Measurements from ENCODE around the gene MRPL17.
"Not testable (repeated sequence)": the region's sequence is repeated elsewhere in the genome, so short reads cannot be mapped to it uniquely, and the experiment has no call there.

The MRPL17 gene

GRCh38 chr11:6705905-6706535 lies 22.9 kb upstream of the MRPL17 start:
- Histone ChIP-seq H3K9me3 (ENCODE audit: insufficient read depth, low read length) (no peaks in the 10 kb centered on the region), H3K27ac (ENCODE audit: low read length) (no peak overlapping the region), H4K20me1 (ENCODE audit: insufficient read depth, low read length) (no peaks in the 10 kb centered on the region), H3K27me3 (ENCODE audit: low read depth, low read length) (no peaks in the 10 kb centered on the region), H3K9ac (ENCODE audit: low read length) (no peak overlapping the region), H3K4me2 (ENCODE audit: low read length) (peak overlapping the region; percentile 50), H3K36me3 (replicated peaks; ENCODE audit: low read depth, low read length) (no peaks in the 10 kb centered on the region), H3K4me1 (ENCODE audit: low read length) (peaks cover 12% of the 10 kb centered on the region), H3K4me3 (ENCODE audit: low read length) (no peak overlapping the region), H2AFZ (ENCODE audit: low read depth, low read length) (peak overlapping the region; percentile 48; the same call in 1 of the 2 replicates), H3K79me2 (ENCODE audit: low read length) (no peaks in the 10 kb centered on the region)
- TF ChIP-seq EZH2phosphoT487 (IDR thresholded peaks at IDR 0.05; ENCODE audit: low read depth), result no peak
- peak; percentile 82 for TF ChIP-seq CTCF (IDR thresholded peaks at IDR 0.05; ENCODE audit: low read depth, low read length)

- Histone ChIP-seq H3K9ac (ENCODE audit: low read length) (no peak overlapping the region), H2AFZ (ENCODE audit: low read depth, low read length) (no peak overlapping the region), H3K36me3 (replicated peaks; ENCODE audit: low read depth, low read length) (no peaks in the 10 kb centered on the region), H3K4me2 (ENCODE audit: low read length) (no peak overlapping the region), H3K27ac (ENCODE audit: low read length) (no peak overlapping the region), H3K79me2 (ENCODE audit: low read length) (no peaks in the 10 kb centered on the region), H3K4me3 (ENCODE audit: low read length) (no peak overlapping the region), H3K9me3 (ENCODE audit: insufficient read depth, low read length) (no peaks in the 10 kb centered on the region), H4K20me1 (ENCODE audit: insufficient read depth, low read length) (no peaks in the 10 kb centered on the region), H3K27me3 (ENCODE audit: low read depth, low read length) (peaks cover 4% of the 10 kb centered on the region; the same call in 1 of the 2 replicates), H3K4me1 (ENCODE audit: low read length) (peaks cover 12% of the 10 kb centered on the region)
- TF ChIP-seq CTCF (IDR thresholded peaks at IDR 0.05; ENCODE audit: low read depth, low read length), result peak; percentile 69
- TF ChIP-seq EZH2phosphoT487 (IDR thresholded peaks at IDR 0.05; ENCODE audit: low read depth), result no peak
Observed at GRCh38 chr11:6703247-6704063, 20.3 kb upstream of the MRPL17 start.

GRCh38 chr11:6701955-6702354 lies 18.8 kb upstream of the MRPL17 start:
- H3K4me1 ChIP-seq (ENCODE audit: low read length), result peaks cover 12% of the 10 kb centered on the region
- H3K4me2 ChIP-seq (ENCODE audit: low read length); H3K27ac ChIP-seq (ENCODE audit: low read length); H3K79me2 ChIP-seq (ENCODE audit: low read length); H3K36me3 ChIP-seq (replicated peaks; ENCODE audit: low read depth, low read length); H3K4me3 ChIP-seq (ENCODE audit: low read length); H3K27me3 ChIP-seq (ENCODE audit: low read depth, low read length); H3K9ac ChIP-seq (ENCODE audit: low read length); H3K9me3 ChIP-seq (ENCODE audit: insufficient read depth, low read length); H2AFZ ChIP-seq (ENCODE audit: low read depth, low read length); H4K20me1 ChIP-seq (ENCODE audit: insufficient read depth, low read length): not testable (repeated sequence)

GRCh38 chr11:6695377-6695776 lies 12.2 kb upstream of the MRPL17 start:
- Histone ChIP-seq H3K27me3 (ENCODE audit: low read depth, low read length) (peaks cover 9% of the 10 kb centered on the region; the same call in 1 of the 2 replicates), H3K36me3 (replicated peaks; ENCODE audit: low read depth, low read length) (no peaks in the 10 kb centered on the region), H3K79me2 (ENCODE audit: low read length) (no peaks in the 10 kb centered on the region), H3K4me2 (ENCODE audit: low read length) (no peak overlapping the region), H3K27ac (ENCODE audit: low read length) (no peak overlapping the region), H3K9me3 (ENCODE audit: insufficient read depth, low read length) (no peaks in the 10 kb centered on the region), H3K4me1 (ENCODE audit: low read length) (no peaks in the 10 kb centered on the region), H4K20me1 (ENCODE audit: insufficient read depth, low read length) (no peaks in the 10 kb centered on the region), H2AFZ (ENCODE audit: low read depth, low read length) (no peak overlapping the region), H3K4me3 (ENCODE audit: low read length) (no peak overlapping the region), H3K9ac (ENCODE audit: low read length) (no peak overlapping the region)
- no peak for TF ChIP-seq CTCF (IDR thresholded peaks at IDR 0.05; ENCODE audit: low read depth, low read length)

All from OCI-LY3 (cell line).